Osteoblast (primary cell): ENCODE data around the gene NFATC4. TPM values are rescaled to one million over a fixed set of nuclear protein-coding genes. Genes with fewer than 3 reads are reported as not detected.

ENCODE experiments used
- DNase-seq: peaks from one replicate; pipeline ENCODE4 v3.0.0; 2011; ENCODE audit warnings: low spot score, mixed read lengths; ENCODE audit not compliant: insufficient read length; ENCODE audit errors: missing footprints
- H2AFZ ChIP-seq: 2 replicates; pipeline ENCODE4 v1.6.0; 2011; ENCODE audit warnings: mild to moderate bottlenecking, low read length
- H3K27ac ChIP-seq: 2 replicates; pipeline ENCODE4 v1.5.1; 2011; ENCODE audit warnings: mild to moderate bottlenecking, low read depth, low read length, moderate library complexity
- H3K27me3 ChIP-seq: 2 replicates; pipeline ENCODE4 v1.6.0; 2012; ENCODE audit warnings: mild to moderate bottlenecking, control low read depth, inconsistent platforms, low read length, moderate library complexity; ENCODE audit not compliant: insufficient read depth
- H3K36me3 ChIP-seq: 2 replicates; pipeline ENCODE4 v1.5.1; 2011; ENCODE audit warnings: mild to moderate bottlenecking, low read length, control low read depth, moderate library complexity; ENCODE audit not compliant: insufficient read depth
- H3K4me1 ChIP-seq: 2 replicates; pipeline ENCODE4 v1.5.1; 2011; ENCODE audit warnings: mild to moderate bottlenecking, low read length, control low read depth, moderate library complexity; ENCODE audit not compliant: insufficient read depth
- H3K4me2 ChIP-seq: 2 replicates; pipeline ENCODE4 v1.6.0; 2011; ENCODE audit warnings: mild to moderate bottlenecking, low read length; ENCODE audit not compliant: insufficient read depth
- H3K4me3 ChIP-seq: fragments of 200-600 bp; sonication (generic); 3 replicates; pipeline ENCODE4 v1.5.1; 2012; ENCODE audit warnings: mild to moderate bottlenecking, low read length, inconsistent platforms; ENCODE audit not compliant: insufficient read depth
- H3K79me2 ChIP-seq: 2 replicates; pipeline ENCODE4 v1.6.0; 2012; ENCODE audit warnings: mild to moderate bottlenecking, low read length, control low read depth, inconsistent platforms; ENCODE audit not compliant: insufficient read depth
- H3K9me3 ChIP-seq: 2 replicates; pipeline ENCODE4 v1.5.1; 2011; ENCODE audit warnings: low read depth, low read length, control low read depth
- H4K20me1 ChIP-seq: 2 replicates; pipeline ENCODE4 v1.6.0; 2012; ENCODE audit warnings: mild to moderate bottlenecking, low read length, control low read depth; ENCODE audit not compliant: insufficient read depth
- CTCF ChIP-seq: IDR thresholded peaks from 2 replicates; pipeline ENCODE4 v1.5.1; 2011; ENCODE audit warnings: mild to moderate bottlenecking, low read depth, low read length, moderate library complexity; ENCODE audit errors: extremely low read depth
- total RNA-seq: library from RNA; depleted of rRNA; stranded (reverse); fragments of >200 nt; gene quantifications from 2 replicates; pipeline ENCODE4 v1.2.3, GENCODE V29; 2012

NFATC4 gene
- total RNA-seq, 1 donor, result 107 TPM

GRCh38 chr14:24404814-24405213 lies 36.8 kb downstream of the NFATC4 start:
- Histone ChIP-seq H3K27ac (no peak overlapping the region), H3K27me3 (no peaks in the 10 kb centered on the region), H2AFZ (no peak overlapping the region), H3K4me2 (no peak overlapping the region), H3K4me3 (no peak overlapping the region), H3K36me3 (no peaks in the 10 kb centered on the region), H3K9me3 (no peaks in the 10 kb centered on the region), H3K4me1 (peaks cover 8% of the 10 kb centered on the region), H4K20me1 (no peaks in the 10 kb centered on the region), H3K79me2 (no peaks in the 10 kb centered on the region)
- TF ChIP-seq CTCF, result no peak
- DNase-seq, result no peak

GRCh38 chr14:24406416-24406815 lies 38.4 kb downstream of the NFATC4 start:
- no peak overlapping the region for H3K4me3 ChIP-seq
- H3K27me3 ChIP-seq, result no peaks in the 10 kb centered on the region
- TF ChIP-seq CTCF, result no peak
- no peaks in the 10 kb centered on the region for H4K20me1 ChIP-seq
- no peak overlapping the region for H2AFZ ChIP-seq
- no peak overlapping the region for H3K4me2 ChIP-seq
- H3K4me1 ChIP-seq, result peaks cover 7% of the 10 kb centered on the region
- no peaks in the 10 kb centered on the region for H3K79me2 ChIP-seq
- no peaks in the 10 kb centered on the region for H3K36me3 ChIP-seq
- H3K9me3 ChIP-seq, result no peaks in the 10 kb centered on the region
- no peak overlapping the region for H3K27ac ChIP-seq
- DNase-seq, result no peak

GRCh38 chr14:24407608-24408325 lies 39.8 kb downstream of the NFATC4 start:
- no peaks in the 10 kb centered on the region for H3K79me2 ChIP-seq
- TF ChIP-seq CTCF, result no peak
- no peak overlapping the region for H3K4me2 ChIP-seq
- no peak overlapping the region for H2AFZ ChIP-seq
- no peaks in the 10 kb centered on the region for H3K36me3 ChIP-seq
- H3K27me3 ChIP-seq, result no peaks in the 10 kb centered on the region
- no peaks in the 10 kb centered on the region for H3K9me3 ChIP-seq
- no peak overlapping the region for H3K4me3 ChIP-seq
- H3K4me1 ChIP-seq, result peaks cover 7% of the 10 kb centered on the region
- no peaks in the 10 kb centered on the region for H4K20me1 ChIP-seq
- DNase-seq, result no peak
- H3K27ac ChIP-seq, result no peak overlapping the region

DNA sequence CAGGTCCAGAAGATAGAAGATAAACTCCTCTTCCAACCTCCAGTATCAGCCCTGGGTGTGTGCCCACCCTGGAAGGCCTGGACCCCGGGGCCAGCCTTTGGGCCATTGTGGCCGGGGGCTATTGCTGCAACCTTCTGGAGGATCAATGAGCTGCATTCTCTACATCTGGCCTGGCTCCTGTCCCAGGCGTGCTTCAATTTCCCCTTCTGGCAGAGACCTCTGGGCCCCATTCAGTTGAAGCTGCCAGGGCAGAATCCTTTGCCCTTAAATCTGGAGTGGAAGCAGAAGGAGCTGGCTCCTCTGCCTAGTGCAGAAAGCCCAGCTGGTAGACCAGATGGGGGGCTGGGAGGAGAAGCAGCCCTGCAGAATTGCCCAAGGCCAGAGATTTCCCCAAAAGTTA lies 40.8 kb downstream of the NFATC4 start:
- no peak for TF ChIP-seq CTCF
- Histone ChIP-seq H3K4me2 (no peak overlapping the region), H2AFZ (no peak overlapping the region)

More for the DNA sequence above, 40.8 kb downstream of the NFATC4 start:
- no peak overlapping the region for H3K4me3 ChIP-seq
- H3K27me3 ChIP-seq, result no peaks in the 10 kb centered on the region
- no peaks in the 10 kb centered on the region for H3K9me3 ChIP-seq
- H3K27ac ChIP-seq, result no peak overlapping the region
- H3K4me1 ChIP-seq, result peaks cover under 1% of the 10 kb centered on the region
- H3K79me2 ChIP-seq, result no peaks in the 10 kb centered on the region
- no peaks in the 10 kb centered on the region for H3K36me3 ChIP-seq
- no peaks in the 10 kb centered on the region for H4K20me1 ChIP-seq
- no peak for DNase-seq
